GM12874 (cell line): ENCODE data around the gene CRAMP1.

Experiments used
- CTCF ChIP-seq: IDR thresholded peaks from 2 replicates; pipeline ENCODE4 v1.5.1; 2011; ENCODE audit warnings: low read depth, mild to moderate bottlenecking, control low read depth, low read length, moderate library complexity; ENCODE audit not compliant: insufficient read depth

Gene CRAMP1

GRCh38 chr16:1709356-1709755 lies 97.2 kb downstream of the CRAMP1 start:
- TF ChIP-seq CTCF = no peak

DNA sequence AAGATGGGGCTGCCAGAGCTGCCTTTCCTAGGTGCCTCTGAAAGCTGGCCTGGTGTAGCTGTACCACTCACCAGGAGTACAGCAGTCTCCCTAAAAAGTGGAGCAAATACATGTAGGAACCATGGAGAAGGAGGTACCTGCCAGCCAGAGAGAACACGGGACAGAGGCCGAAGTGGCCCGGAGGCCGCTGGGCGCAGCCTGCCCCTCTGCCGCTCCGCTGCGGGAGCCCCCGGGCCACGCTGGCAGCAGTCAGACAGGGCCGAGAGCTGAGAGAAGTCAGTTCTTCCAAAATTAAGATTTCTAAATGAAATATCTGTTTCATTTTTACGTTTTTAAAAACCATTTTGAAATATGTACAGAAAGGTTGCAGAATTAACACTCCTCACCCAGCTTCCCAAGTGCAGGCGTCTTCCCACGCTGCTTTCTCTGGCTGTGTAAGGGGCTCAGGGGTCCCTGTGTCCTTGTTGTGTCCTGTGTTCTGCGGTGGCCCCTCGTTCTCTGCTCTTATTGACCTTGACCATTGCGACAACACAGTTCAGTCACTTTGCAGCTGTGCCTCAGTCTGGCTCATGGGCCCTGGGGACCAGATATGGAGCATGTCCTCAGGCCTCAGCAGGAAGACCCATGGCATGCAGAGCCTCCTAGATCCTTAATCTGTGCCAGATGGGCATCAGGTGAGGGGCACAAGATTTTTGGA lies 98.8 kb downstream of the CRAMP1 start:
- no peak for TF ChIP-seq CTCF

DNA sequence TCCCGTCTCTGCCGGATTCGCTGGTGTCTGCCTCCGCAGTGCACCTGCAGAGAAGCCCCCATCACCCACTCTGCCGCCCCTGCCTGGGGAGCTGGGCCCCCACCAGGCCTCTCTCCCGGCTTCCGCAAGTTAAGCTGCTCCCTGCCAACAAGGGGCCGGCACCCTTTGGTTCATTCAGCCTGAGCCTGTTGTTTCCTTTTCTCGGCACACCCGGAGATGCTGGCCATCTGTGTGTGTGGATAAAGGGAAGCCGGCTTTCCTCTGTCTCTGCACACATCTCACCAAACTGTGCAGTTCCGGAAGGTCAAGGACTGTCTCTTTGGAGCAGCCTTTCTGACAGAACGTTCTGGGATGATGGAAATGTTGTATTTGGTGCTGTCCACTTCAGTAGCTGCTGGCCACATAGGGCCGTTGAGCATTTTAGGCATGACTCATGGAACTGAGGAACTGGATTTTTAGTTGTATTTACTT lies 100.7 kb downstream of the CRAMP1 start:
- TF ChIP-seq CTCF = no peak

DNA sequence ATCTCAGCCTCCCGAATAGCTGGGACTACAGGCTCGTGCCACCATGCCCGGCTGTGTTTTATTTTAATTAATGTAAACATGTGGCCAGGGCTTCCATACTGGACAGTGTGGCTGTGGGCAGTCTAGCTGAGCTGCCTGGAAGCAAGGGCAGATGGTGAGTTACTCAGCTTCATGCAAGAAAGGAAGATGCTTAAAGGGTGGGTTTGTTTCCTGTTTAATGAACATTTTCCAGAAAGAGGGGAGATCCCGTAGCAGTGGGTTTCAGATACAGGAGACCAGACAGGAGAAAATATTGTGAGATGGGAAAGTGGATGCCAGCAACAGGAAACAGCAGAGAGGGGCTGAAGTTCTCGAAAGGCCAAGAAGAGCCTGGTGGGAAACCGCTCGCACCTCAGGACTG lies 101.2 kb downstream of the CRAMP1 start:
- no peak for TF ChIP-seq CTCF

- TF ChIP-seq CTCF = no peak
Measured at GRCh38 chr16:1713933-1714332, 101.8 kb downstream of the CRAMP1 start.

DNA sequence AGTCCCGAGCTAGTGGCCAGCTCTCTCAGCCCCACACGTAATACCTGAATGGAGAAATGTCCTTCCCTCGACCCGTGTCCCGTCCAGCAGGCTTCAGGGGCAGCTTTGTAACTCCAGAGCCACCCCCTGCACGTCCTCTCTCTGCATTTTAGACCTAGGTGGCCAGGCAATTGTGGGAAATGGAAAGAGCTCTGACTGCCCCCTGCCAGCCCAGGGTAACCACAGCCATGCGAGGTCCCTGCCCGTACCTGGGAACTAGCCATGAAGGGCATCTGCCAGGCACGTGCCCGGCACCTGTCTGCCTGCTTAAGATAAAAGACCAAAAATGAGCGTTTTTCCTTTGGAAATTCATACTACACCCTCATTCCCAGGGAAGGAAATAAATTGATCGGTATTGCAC lies 103.1 kb downstream of the CRAMP1 start:
- no peak for TF ChIP-seq CTCF

GRCh38 chr16:1721372-1721771 lies 109.2 kb downstream of the CRAMP1 start:
- TF ChIP-seq CTCF = no peak
